Activated T-helper 1 cell treated with Interleukin-2 at 50 U/mL for 16 hours (primary cell): ENCODE measurements around the gene DOCK7.
"Not testable (repeated sequence)": the region's sequence is repeated elsewhere in the genome, so short reads cannot be mapped to it uniquely, and the experiment has no call there.

ENCODE experiments used
- DNase-seq: peaks from one replicate; pipeline ENCODE4 v3.0.0-alpha.2; 2020; ENCODE audit warnings: low read depth

DOCK7 gene

DNA sequence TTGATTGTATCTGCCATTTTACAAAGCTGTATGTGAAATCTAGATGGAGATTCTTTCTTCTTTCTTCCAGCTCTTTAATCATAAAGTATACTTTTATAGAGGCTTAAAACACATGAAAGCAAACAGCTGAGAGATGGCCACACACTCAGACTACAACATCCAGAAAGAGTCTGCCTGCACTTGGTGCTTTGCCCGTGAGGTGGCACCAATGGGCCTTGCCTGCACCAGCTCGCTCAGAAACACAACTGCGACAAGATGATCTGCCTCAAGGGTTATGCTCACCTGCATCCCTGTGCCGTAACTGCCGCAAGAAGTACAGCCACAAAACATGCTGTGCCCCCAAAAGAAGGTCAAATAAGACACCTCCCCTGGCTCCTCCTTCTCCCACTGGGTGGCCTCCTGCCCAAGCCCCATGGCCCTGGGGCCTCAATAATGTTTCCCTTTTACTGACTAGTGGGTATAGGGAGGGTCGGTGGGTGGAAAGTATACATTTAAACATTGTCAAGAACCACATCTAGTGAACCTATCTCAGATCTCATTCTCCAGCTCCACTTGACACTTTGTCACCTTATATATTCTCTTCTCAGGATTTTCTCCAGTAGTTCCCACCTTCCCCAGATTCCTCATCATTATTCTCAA is 157.6 kb downstream of the DOCK7 start:
- DNase-seq, result no peak

DNA sequence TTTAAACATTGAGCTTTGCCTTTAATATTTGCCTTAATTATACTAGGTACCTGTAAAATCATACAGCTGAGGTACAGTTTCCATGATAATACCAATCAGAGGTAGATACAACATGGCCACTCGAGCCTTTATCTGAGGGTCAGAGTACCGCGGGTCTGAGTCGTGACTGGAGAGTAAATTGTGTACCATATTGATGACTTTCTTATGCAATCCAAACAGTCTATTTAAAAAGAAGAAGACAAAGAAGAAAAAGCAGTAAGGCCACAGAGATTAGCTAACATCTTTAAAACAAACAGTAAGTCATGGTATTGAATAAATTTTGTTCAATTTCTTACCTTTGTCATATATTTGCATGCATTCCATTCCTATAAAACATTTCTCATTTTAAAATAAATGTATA is 159.0 kb downstream of the DOCK7 start:
- DNase-seq, result no peak

DNA sequence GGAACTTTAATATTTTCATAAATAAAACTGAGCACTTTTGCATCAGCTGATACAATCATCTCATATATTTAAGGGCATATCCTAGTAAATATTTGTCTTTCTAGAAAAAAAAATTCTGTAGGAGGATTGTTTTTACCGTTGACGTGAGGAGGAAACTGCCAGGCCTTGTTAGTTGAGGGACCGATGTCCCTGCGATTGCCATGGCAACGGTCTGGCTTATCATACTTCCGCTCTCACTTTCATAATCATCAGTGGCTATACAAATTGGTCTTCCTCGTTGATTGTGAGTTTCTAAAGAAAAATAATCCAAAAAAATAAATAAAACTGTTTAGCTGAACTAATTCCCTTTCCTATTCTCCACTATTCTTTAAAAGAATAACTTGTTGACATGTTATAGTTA is 160.2 kb downstream of the DOCK7 start:
- DNase-seq, result no peak

DNA sequence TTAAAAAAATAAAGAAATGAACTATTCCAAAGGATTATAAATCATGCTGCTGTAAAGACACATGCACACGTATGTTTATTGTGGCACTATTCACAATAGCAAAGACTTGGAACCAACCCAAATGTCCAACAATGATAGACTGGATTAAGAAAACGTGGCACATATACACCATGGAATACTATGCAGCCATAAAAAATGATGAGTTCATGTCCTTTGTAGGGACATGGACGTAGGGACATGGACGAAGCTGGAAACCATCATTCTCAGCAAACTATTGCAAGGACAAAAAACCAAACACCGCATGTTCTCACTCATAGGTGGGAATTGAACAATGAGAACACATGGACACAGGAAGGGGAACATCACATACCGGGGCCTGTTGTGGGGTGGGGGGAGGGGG is 160.8 kb downstream of the DOCK7 start:
- not testable (repeated sequence) for DNase-seq

DNA sequence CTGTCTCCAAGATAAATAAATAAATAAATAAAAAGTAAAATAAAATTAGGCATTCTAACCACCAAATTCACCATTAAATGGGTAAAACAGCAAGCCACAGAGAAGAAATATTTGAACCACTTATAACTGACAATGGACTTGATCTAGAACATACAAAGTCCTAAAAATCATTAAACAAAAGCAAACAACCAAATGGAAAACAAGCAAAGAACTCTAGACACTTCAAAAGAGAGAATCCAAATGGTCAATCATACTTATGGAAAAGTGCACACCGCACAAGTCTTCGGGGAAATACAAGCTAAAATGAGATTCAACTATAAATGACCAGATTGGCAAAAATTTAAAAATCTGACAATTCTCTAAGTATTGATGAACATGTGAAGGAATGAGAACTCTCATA is 164.3 kb downstream of the DOCK7 start:
- no peak for DNase-seq

DNA sequence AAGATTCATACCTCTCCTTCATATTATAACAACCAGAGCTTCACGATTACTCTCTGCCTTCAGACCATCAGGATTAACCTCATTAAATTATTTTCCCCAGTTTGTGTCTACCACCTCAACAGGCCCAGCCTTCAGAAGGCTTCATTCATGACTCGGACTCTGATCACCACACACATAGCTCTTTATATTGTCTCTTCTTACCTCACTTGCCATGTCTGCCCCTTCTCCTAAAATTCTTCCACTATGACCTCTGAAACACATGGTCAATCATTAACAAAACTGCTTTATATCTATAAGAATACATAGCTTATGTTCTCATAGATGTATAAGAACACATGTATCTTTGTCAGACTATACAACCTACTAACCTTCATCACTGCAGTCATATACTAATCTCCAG is 171.6 kb downstream of the DOCK7 start:
- DNase-seq, result no peak

- no peak for DNase-seq
Observed at GRCh38 chr1:62514746-62515423, 173.3 kb downstream of the DOCK7 start.

DNA sequence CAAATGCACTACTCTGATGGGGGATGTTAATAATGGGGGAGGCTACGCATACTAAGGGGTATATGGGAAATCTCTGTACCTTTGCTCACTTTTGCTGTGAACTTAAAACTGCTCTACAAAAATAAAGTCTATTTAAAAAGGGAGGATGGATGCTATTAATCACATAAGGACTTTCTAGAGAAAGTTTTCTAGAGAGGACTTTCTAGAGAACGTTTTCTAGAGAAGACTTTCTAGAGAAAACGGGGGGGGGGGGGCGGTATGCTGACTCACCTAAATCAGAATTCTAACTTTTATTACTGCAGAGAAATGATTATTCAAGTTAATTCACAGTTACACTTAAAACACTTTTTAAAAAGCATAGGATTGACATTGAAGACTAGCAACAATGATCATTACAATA is 175.2 kb downstream of the DOCK7 start:
- no peak for DNase-seq

- DNase-seq, result no peak
Observed at GRCh38 chr1:62509028-62509427, 179.2 kb downstream of the DOCK7 start.

GRCh38 chr1:62508187-62508758 is 179.9 kb downstream of the DOCK7 start:
- DNase-seq, result no peak

- no peak for DNase-seq
Observed at GRCh38 chr1:62500210-62500609, 188.0 kb downstream of the DOCK7 start.

GRCh38 chr1:62494137-62494536 is 194.0 kb downstream of the DOCK7 start:
- DNase-seq, result no peak

GRCh38 chr1:62493656-62494055 is 194.5 kb downstream of the DOCK7 start:
- DNase-seq, result no peak

- no peak for DNase-seq
Observed at GRCh38 chr1:62492521-62492920, 195.7 kb downstream of the DOCK7 start.

GRCh38 chr1:62487956-62488355 is 200.2 kb downstream of the DOCK7 start:
- no peak for DNase-seq

DNA sequence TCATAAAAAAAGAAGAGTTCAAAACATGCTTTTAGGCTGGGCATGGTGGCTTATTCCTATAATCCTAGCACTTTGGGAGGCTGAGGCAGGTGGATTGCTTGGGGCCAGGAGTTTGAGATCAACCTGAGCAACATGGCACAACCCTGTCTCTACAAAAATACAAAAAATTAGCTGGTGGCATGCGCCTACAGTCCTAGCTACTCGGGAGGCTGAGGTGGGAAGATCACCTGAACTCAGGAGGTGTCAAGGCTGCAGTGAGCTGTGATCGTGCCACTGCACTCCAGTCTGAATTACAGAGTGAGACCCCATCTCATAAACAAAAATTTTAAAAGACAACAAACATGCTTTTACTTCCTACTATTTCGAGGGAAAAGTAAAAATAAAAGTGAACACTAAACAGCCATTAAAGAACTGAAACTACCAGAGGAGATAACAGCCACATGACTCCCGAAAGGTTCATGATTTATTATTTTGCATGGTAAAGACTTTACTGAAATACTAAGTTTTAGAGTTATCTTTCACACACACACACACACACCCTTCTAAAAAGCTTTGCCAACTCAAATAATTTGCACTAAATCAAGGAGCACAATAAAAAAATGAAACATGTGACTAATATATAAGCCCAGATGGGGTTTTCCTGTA is 203.2 kb downstream of the DOCK7 start:
- no peak for DNase-seq

DNA sequence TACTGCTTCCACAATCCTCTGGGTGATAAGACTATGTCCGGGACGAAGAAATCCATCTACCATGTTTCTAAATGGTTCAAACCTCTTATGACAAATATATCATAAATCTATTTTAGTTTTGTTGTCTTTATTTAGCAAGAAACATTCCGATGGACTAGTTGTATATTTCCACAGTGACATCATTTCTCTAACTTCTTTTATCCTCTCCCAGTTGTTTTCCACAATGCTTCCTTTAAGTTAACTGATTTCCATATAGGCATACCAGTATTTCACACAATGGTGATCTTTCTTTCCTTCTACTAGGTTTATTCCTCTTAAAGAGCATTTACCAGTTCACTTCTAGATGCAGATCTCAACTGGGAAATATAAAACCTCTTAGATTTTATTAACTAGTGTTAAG is 206.5 kb downstream of the DOCK7 start:
- no peak for DNase-seq

DNA sequence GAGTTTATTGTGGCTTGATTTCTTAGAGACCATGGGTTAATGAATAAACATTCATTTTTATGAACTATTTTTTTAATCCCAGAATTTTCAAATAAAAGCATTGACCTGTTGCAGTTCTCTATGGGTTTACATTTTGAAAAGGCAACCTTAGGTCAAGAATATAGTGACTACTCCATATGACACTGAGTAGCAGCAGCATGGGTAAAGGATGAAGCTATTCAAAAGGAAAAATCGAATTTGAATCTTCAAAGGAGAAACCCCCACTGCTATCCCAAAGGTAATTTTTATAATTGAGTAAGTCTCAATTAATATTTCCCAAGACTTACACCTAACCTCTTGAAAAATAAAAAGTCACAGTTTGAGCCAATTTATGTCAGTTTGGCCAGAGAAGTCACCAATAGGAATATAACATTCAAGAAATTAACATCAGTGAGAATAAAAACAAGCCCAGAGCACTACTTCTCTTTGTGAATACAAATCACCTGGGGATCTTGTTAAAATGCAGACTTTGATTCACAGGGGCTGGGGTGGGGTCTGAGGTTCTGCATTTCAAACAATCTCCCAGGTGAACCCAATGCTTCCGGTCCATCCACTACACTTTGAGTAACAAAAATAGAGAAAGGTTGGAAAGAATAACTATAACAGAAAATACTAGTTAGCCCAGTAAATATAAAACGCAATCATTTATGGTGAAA is 211.5 kb downstream of the DOCK7 start:
- DNase-seq, result no peak

DNA sequence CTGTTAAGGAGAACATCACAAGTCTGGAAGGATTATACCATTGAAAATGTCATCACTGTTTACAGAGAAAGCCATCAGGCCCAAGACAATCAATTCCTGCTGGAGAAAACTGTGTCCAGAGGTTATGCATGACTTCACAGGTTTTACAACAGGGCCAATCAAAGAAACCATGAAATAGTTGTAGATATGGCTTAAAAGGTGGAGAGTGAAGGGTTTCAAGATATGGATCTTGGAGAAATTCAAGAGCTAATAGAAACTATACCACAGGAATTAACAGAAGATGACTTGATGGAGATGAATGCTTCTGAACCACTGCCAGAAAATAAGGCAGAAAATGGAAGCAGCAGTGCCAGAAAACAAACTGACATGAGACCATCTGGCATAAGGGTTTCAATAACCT is 221.1 kb downstream of the DOCK7 start:
- DNase-seq, result no peak

DNA sequence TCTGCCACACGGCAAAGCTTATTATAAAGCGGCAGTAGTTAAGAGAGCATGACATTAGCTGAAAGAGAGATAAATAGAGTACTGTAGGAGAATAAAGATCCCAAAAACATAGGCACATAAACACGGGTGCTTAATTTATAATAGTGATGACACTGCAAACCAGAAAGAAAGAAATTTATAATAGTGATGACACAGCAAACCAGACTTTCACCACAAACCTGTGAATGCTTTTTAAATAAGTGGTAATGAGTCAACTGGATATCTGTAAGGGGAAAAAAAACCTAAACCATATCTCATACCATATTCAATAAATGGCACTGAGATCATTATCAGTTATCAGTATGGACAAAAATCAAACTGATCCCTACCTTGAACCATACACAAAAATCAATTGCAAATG is 225.8 kb downstream of the DOCK7 start:
- DNase-seq, result no peak

- DNase-seq, result no peak
Observed at GRCh38 chr1:62457955-62458354, 230.2 kb downstream of the DOCK7 start.

GRCh38 chr1:62452951-62453350 is 235.2 kb downstream of the DOCK7 start:
- no peak for DNase-seq

GRCh38 chr1:62450301-62450700 is 237.9 kb downstream of the DOCK7 start:
- DNase-seq, result no peak
